Uterus (tissue), 2 donors: ENCODE data around the gene ZDHHC14.

Experiments
- CTCF ChIP-seq, 4 experiments: fragments of 200-600 bp in 2 of 4; fragments of 450-650 bp in 2 of 4; sonication (generic) in 2 of 4; IDR thresholded peaks; one replicate each; pipeline ENCODE4 v1.5.1; 2016 to 2019; ENCODE audit warnings: antibody characterized with exemption in 4 of 4, mild to moderate bottlenecking in 2 of 4, moderate library complexity in 1 of 4
- POLR2A ChIP-seq, 2 donors: fragments of 450-650 bp; IDR thresholded peaks; one replicate each; pipeline ENCODE4 v1.6.1; 2016; ENCODE audit warnings: antibody characterized with exemption in 2 of 2, mild to moderate bottlenecking in 1 of 2, moderate library complexity in 1 of 2

GRCh38 chr6:157412791-157413190 is 31.8 kb downstream of the ZDHHC14 start:
- TF ChIP-seq CTCF (IDR thresholded peaks at IDR 0.05) (no peak), POLR2A (IDR thresholded peaks at IDR 0.05) (no peak)
